AG09309 (cell line): ENCODE data around the gene CGB1.
"Not testable (repeated sequence)": the region's sequence is repeated elsewhere in the genome, so short reads cannot be mapped to it uniquely, and the experiment has no call there.

Experiments used
- DNase-seq: peaks from one replicate; pipeline ENCODE4 v3.0.0-alpha.2; 2010; ENCODE audit warnings: low read depth
- H3K4me3 ChIP-seq: 2 replicates; pipeline ENCODE4 v1.5.1; 2011; ENCODE audit warnings: mild to moderate bottlenecking, low read depth, low read length, moderate library complexity; ENCODE audit not compliant: control insufficient read depth
- CTCF ChIP-seq: IDR thresholded peaks from 2 replicates; pipeline ENCODE4 v1.5.1; 2011; ENCODE audit warnings: mild to moderate bottlenecking, low read depth, low read length, inconsistent platforms; ENCODE audit not compliant: insufficient read depth, control insufficient read depth; ENCODE audit errors: missing control alignments

CGB1 gene

GRCh38 chr19:49042177-49042576 is 5.5 kb upstream of the CGB1 start:
- TF ChIP-seq CTCF: no peak

GRCh38 chr19:49039736-49040135 is 3.0 kb upstream of the CGB1 start:
- DNase-seq, H3K4me3 ChIP-seq: not testable (repeated sequence)

More at GRCh38 chr19:49042177-49042576, 5.5 kb upstream of the CGB1 start:
- DNase-seq: no peak
- H3K4me3 ChIP-seq: no peak overlapping the region

- DNase-seq, H3K4me3 ChIP-seq: not testable (repeated sequence)
These were observed 2.0 kb upstream of the CGB1 start for GRCh38 chr19:49038557-49039276.

GRCh38 chr19:49038111-49038510 is 1.4 kb upstream of the CGB1 start:
- not testable (repeated sequence) for DNase-seq, H3K4me3 ChIP-seq

- not testable (repeated sequence) for H3K4me3 ChIP-seq
These were observed 4.9 kb downstream of the CGB1 start, which contains the start of gene CGB2 for GRCh38 chr19:49031642-49032301. CGB2 (plus strand) TSS chr19:49031890; CDS start chr19:49032096, 206 bp downstream.

GRCh38 chr19:49030323-49030722 is 6.4 kb downstream of the CGB1 start:
- not testable (repeated sequence) for DNase-seq, H3K4me3 ChIP-seq

More at GRCh38 chr19:49031642-49032301, 4.9 kb downstream of the CGB1 start, which contains the start of gene CGB2:
- TF ChIP-seq CTCF: peak; percentile 21
- DNase-seq: not testable (repeated sequence)

- H3K4me3 ChIP-seq, DNase-seq: not testable (repeated sequence)
These were observed 6.9 kb downstream of the CGB1 start for GRCh38 chr19:49029749-49030148.

- DNase-seq, H3K4me3 ChIP-seq: not testable (repeated sequence)
These were observed 8.0 kb downstream of the CGB1 start for GRCh38 chr19:49028686-49029085.

GRCh38 chr19:49025599-49025998 is 11.1 kb downstream of the CGB1 start:
- not testable (repeated sequence) for H3K4me3 ChIP-seq, DNase-seq

GRCh38 chr19:49025088-49025487 is 11.6 kb downstream of the CGB1 start:
- not testable (repeated sequence) for DNase-seq, H3K4me3 ChIP-seq

GRCh38 chr19:49024233-49024632 is 12.5 kb downstream of the CGB1 start, which contains the start of gene CGB3:
CGB3 (minus strand) TSS chr19:49024333; CDS start chr19:49023971, 362 bp downstream.
- DNase-seq, H3K4me3 ChIP-seq: not testable (repeated sequence)

- DNase-seq: no peak
- no peak for TF ChIP-seq CTCF
- H3K4me3 ChIP-seq: no peak overlapping the region
These were observed 14.6 kb downstream of the CGB1 start for GRCh38 chr19:49022116-49022515.
